DMS153 treated with DMSO at 0.1 percent for 48 hours (cell line): ENCODE measurements around the gene AATF.

ENCODE experiments used
- DNase-seq: peaks from one replicate; lab custom pipeline; 2025; ENCODE audit not compliant: unreplicated experiment; lab: John Stamatoyannopoulos, UW

The AATF gene

GRCh38 chr17:37098910-37099664, 150.3 kb downstream of the AATF start:
- no peak for DNase-seq

DNA sequence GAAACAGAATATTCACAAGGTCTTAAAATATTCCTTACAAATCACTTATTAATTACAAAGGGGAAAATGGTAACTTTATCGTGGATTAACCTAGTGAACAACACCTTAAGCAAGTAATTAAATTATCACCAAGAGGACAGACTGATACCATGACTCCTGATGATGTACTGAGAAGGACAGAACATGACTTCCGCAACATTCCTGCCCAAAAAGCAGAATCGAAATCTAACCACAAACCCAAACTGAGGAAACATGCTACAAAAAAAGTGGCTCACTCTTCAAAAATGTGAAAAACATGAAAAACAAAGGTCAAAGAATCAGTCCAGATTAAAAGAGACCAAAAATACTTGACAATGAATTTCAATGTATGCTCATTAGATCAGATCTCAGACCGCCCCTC, 151.5 kb downstream of the AATF start:
- no peak for DNase-seq

DNA sequence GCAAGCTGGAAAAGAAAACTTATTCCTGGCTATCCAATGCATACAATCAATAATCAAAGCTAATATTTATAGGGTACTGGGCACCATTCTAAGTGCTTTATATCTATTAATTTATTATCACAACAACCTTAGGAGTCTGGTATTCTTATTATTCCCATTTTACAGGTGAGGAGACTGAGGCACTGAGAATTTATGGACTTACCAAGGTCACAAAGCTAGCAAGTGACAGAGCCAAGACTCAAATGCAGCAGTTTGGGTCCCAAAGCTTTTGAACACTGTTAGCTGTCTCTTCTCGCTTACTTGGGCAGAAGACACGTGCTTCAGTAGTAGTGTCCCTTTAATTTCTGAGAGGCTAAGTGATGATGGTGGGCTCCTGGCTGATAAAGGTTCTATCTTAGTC, 152.6 kb downstream of the AATF start:
- no peak for DNase-seq

DNA sequence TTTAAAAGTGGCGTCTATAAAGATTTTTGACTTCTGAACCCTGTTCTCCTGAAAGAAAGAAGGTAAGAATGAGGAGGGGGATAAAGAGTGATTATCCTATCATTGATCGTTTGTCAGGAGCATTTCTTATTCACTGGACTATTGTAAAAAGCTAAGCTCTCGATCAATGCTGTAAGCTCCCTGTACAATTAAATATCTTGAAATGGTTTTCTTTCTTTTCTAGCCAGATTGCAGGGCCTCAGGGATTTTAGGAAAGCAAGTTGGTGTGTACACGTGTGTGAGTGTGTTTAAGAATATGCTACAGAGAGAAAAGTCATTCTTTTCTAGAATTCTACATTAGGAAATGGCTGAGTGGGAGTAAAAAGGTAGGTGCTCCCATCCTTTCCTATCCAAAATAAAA, 154.5 kb downstream of the AATF start:
- DNase-seq: no peak

GRCh38 chr17:37106049-37106448, 157.3 kb downstream of the AATF start:
- DNase-seq: no peak
